Chondrocyte (in vitro differentiated cells): ENCODE results near the gene DLK1. TPM values are rescaled to one million over a fixed set of nuclear protein-coding genes. Genes with fewer than 3 reads are reported as not detected.
A peak's percentile ranks its signal among the peaks of the same experiment; 100 is the strongest.

Experiments used
- DNase-seq: peaks from one replicate; pipeline ENCODE4 v3.0.0; 2021; ENCODE audit warnings: mixed read lengths, low spot score
- H3K27ac Mint-ChIP-seq: one replicate; pipeline ENCODE4 v1.8.0; 2021; ENCODE audit warnings: mild to moderate bottlenecking, moderate library complexity, mixed read lengths; ENCODE audit not compliant: unreplicated experiment
- H3K27me3 Mint-ChIP-seq: 2 replicates; pipeline ENCODE4 v1.8.0; 2021; ENCODE audit warnings: low read depth, mixed read lengths
- H3K36me3 Mint-ChIP-seq: 2 replicates; pipeline ENCODE4 v1.8.0; 2021; ENCODE audit warnings: low read depth, mixed read lengths
- H3K4me1 Mint-ChIP-seq: 2 replicates; pipeline ENCODE4 v1.8.0; 2021; ENCODE audit warnings: low read depth, mild to moderate bottlenecking, mixed read lengths
- H3K4me3 Mint-ChIP-seq: one replicate; pipeline ENCODE4 v1.8.0; 2021; ENCODE audit warnings: mild to moderate bottlenecking, moderate library complexity, mixed read lengths; ENCODE audit not compliant: unreplicated experiment
- H3K9me3 Mint-ChIP-seq: 2 replicates; pipeline ENCODE4 v1.8.0; 2021; ENCODE audit warnings: low read depth, mixed read lengths
- CTCF ChIP-seq: fragments of 200-600 bp; sonication (generic); IDR thresholded peaks from 2 replicates; pipeline ENCODE4 v1.5.0; 2021; ENCODE audit warnings: antibody characterized with exemption, mild to moderate bottlenecking, moderate library complexity
- total RNA-seq: library from RNA; stranded (reverse); gene quantifications from 3 replicates; pipeline ENCODE4 v1.2.1, GENCODE V29; 2021

Gene DLK1
- total RNA-seq, 1 donor from 2014 or later, result 0.45 TPM

GRCh38 chr14:100734031-100734990 is 7.6 kb downstream of the DLK1 start:
- Mint-ChIP-seq H3K27me3 (peaks cover 29% of the 10 kb centered on the region), H3K4me1 (peaks cover 4% of the 10 kb centered on the region), H3K4me3 (no peak overlapping the region), H3K36me3 (no peaks in the 10 kb centered on the region), H3K27ac (no peak overlapping the region), H3K9me3 (no peaks in the 10 kb centered on the region)
- no peak for TF ChIP-seq CTCF
- peak; percentile 91 for DNase-seq

- H3K4me1 Mint-ChIP-seq, result peaks cover 4% of the 10 kb centered on the region
- H3K4me3 Mint-ChIP-seq, result no peak overlapping the region
- TF ChIP-seq CTCF, result no peak
- no peaks in the 10 kb centered on the region for H3K9me3 Mint-ChIP-seq
- peaks cover 21% of the 10 kb centered on the region for H3K27me3 Mint-ChIP-seq
- DNase-seq, result peak; percentile 53
- H3K36me3 Mint-ChIP-seq, result no peaks in the 10 kb centered on the region
- H3K27ac Mint-ChIP-seq, result no peak overlapping the region
Measured at GRCh38 chr14:100735271-100735670, 8.6 kb downstream of the DLK1 start.

GRCh38 chr14:100736269-100737180 is 9.8 kb downstream of the DLK1 start:
- Mint-ChIP-seq H3K27ac (no peak overlapping the region), H3K4me3 (no peak overlapping the region), H3K36me3 (no peaks in the 10 kb centered on the region), H3K27me3 (peaks cover 12% of the 10 kb centered on the region), H3K4me1 (peaks cover 4% of the 10 kb centered on the region), H3K9me3 (peaks cover 3% of the 10 kb centered on the region)
- TF ChIP-seq CTCF, result no peak
- DNase-seq, result peak; percentile 83

- H3K4me3 Mint-ChIP-seq, result no peak overlapping the region
- peak; percentile 85 for DNase-seq
- H3K4me1 Mint-ChIP-seq, result peaks cover 8% of the 10 kb centered on the region
- no peaks in the 10 kb centered on the region for H3K36me3 Mint-ChIP-seq
- peaks cover 3% of the 10 kb centered on the region for H3K9me3 Mint-ChIP-seq
- no peak for TF ChIP-seq CTCF
- no peak overlapping the region for H3K27ac Mint-ChIP-seq
- H3K27me3 Mint-ChIP-seq, result peaks cover 4% of the 10 kb centered on the region
Measured at GRCh38 chr14:100737526-100737925, 10.8 kb downstream of the DLK1 start.

- DNase-seq, result peak; percentile 61
- H3K36me3 Mint-ChIP-seq, result no peaks in the 10 kb centered on the region
- H3K4me3 Mint-ChIP-seq, result no peak overlapping the region
- peaks cover 4% of the 10 kb centered on the region for H3K27me3 Mint-ChIP-seq
- no peak for TF ChIP-seq CTCF
- H3K4me1 Mint-ChIP-seq, result peaks cover 4% of the 10 kb centered on the region
- H3K27ac Mint-ChIP-seq, result no peak overlapping the region
- H3K9me3 Mint-ChIP-seq, result peaks cover 3% of the 10 kb centered on the region
Measured at GRCh38 chr14:100738269-100738691, 11.6 kb downstream of the DLK1 start.
